GM12878 (cell line): ENCODE data around the gene FOXK1.

Experiments used
- CHD4 ChIP-seq: fragments of 200-600 bp; sonication (generic); IDR thresholded peaks from 2 replicates; pipeline ENCODE4 v1.6.1; 2016; ENCODE audit warnings: mild to moderate bottlenecking
- EP300 ChIP-seq, 2 experiments: fragments of 150-350 bp in 1 of 2; IDR thresholded peaks; 2 replicates each; pipeline ENCODE4 v1.6.1; 2011 to 2012; ENCODE audit warnings: low read depth in 2 of 2, low read length in 2 of 2, borderline replicate concordance in 1 of 2, improper control_type of control experiment in 1 of 2, inconsistent platforms in 1 of 2; ENCODE audit not compliant: control insufficient read depth in 1 of 2

DNA sequence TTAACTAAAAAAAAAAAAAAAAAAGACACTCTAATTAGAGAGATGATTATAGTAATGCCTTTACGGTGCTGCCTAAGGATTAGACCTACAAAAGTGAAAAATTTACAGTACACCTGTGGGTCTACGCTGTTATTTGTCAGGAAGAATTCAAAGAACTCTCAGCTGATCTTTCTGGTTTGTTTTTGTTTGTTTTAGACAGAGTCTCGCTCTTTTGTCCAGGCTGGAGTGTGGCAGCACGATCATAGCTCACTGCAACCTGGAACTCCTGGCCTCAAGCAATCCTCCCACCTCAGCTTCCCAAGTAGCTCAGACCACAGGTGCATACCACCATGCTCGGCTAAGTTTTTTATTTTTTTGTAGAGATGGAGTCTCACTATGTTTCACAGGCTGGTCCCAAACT is 28.3 kb upstream of the FOXK1 start:
- TF ChIP-seq CHD4: no peak
- TF ChIP-seq EP300 (IDR thresholded peaks at IDR 0.05; ENCODE audit: borderline replicate concordance in 1 of 2, control insufficient read depth in 1 of 2, low read depth in 2 of 2, low read length in 2 of 2): no peak
